Activated T-cell treated with anti-CD3 and anti-CD28 coated beads, Interleukin-2, amount 50 U/mL, for 4 hours (primary cell): ENCODE data around the gene EDRF1. TPM values are rescaled to one million over a fixed set of nuclear protein-coding genes. Genes with fewer than 3 reads are reported as not detected.

Experiments
- ATAC-seq, 2 donors: fragments of 200-7000 bp; cut with Tn5 transposase; one replicate each; pipeline ENCODE4 v1.10.0; 2021
- DNase-seq: peaks from one replicate; pipeline ENCODE4 v3.0.0-alpha.2; 2020
- H3K27me3 Mint-ChIP-seq: one replicate; pipeline ENCODE4 v1.8.0; 2021; ENCODE audit warnings: low read depth, mixed read lengths
- H3K36me3 Mint-ChIP-seq: one replicate; pipeline ENCODE4 v1.8.0; 2022; ENCODE audit warnings: mixed read lengths; ENCODE audit not compliant: insufficient read depth
- H3K4me1 Mint-ChIP-seq: one replicate; pipeline ENCODE4 v1.8.0; 2021; ENCODE audit warnings: low read depth, mixed read lengths
- H3K4me3 Mint-ChIP-seq: one replicate; pipeline ENCODE4 v1.8.0; 2021; ENCODE audit warnings: mild to moderate bottlenecking, moderate library complexity, mixed read lengths
- H3K9me3 Mint-ChIP-seq: one replicate; pipeline ENCODE4 v1.8.0; 2021; ENCODE audit warnings: mixed read lengths
- total RNA-seq, 3 donors: library from RNA; stranded (reverse); gene quantifications; one replicate each; pipeline ENCODE4 v1.2.1, GENCODE V29; 2021

The EDRF1 gene
- total RNA-seq, 3 donors from 2014 or later, result 25.4 to 25.6 (median 25.5) TPM

DNA sequence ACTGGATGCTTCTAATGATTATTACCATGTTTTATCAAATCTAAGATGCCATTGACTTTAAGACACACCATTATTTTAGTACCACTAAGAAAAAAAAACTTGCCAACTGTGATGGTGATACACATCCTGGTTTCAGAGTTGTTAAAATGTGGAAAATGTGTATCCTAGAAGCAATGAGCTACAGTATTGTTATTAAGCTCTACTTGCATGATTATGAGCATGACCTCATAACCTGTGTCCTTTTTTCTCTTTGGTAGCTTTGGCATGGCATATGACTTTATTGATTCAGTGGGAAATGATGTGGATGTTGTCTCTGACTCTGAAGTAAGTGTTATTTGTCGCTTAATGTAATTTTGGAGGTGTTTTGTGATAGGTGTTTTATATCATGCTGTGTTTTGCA lies 3.3 kb downstream of the EDRF1 start:
- H3K4me3 Mint-ChIP-seq, result no peak overlapping the region
- H3K27me3 Mint-ChIP-seq, result no peaks in the 10 kb centered on the region
- ATAC-seq, result no peak
- H3K9me3 Mint-ChIP-seq, result no peaks in the 10 kb centered on the region
- peaks cover 42% of the 10 kb centered on the region for H3K36me3 Mint-ChIP-seq
- peaks cover 35% of the 10 kb centered on the region for H3K4me1 Mint-ChIP-seq
- DNase-seq, result no peak

DNA sequence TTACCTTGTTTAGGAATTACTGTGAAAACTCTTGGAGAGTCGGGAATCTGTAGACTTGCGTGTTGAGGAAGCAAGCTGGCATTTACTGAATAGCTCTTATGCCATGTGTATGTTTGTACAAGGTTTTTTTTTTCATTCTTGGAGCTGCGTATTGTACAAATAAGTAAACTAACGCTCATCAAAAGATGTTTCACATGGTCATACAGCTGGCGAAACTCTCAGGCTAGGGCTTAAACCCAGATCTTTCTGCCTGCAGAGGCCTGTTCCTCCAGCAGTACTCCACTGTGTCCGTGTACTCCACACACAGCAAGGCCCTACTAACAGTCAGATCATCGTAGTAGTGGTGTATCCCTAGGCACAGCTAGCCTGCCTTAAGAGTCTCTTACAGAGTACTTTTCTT lies 7.4 kb downstream of the EDRF1 start:
- no peaks in the 10 kb centered on the region for H3K27me3 Mint-ChIP-seq
- H3K9me3 Mint-ChIP-seq, result no peaks in the 10 kb centered on the region
- H3K4me1 Mint-ChIP-seq, result peaks cover 12% of the 10 kb centered on the region
- peaks cover 61% of the 10 kb centered on the region for H3K36me3 Mint-ChIP-seq
- ATAC-seq, result no peak
- H3K4me3 Mint-ChIP-seq, result no peak overlapping the region
- DNase-seq, result no peak

DNA sequence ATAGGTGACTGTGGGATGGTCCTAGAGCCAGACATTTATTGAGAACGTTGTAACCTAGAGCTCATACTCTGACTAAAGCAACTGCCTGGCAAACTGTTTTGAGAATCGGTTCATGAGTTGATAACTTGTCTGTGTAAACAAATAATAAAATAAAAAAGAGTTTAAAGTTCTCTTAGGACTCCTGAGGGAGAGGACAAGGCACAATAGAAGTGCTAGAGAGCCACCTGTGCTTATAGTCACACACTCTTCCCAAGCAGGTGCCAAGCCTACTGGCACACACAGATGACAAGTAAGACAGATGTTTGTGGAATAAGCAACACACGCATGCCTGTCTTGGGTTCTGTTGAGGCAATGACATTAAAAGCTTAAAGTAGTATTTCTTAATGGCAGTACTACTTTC lies 7.9 kb downstream of the EDRF1 start:
- DNase-seq, result no peak
- Mint-ChIP-seq H3K9me3 (no peaks in the 10 kb centered on the region), H3K27me3 (no peaks in the 10 kb centered on the region), H3K36me3 (peaks cover 65% of the 10 kb centered on the region), H3K4me3 (no peak overlapping the region), H3K4me1 (peaks cover 14% of the 10 kb centered on the region)
- ATAC-seq, result no peak

DNA sequence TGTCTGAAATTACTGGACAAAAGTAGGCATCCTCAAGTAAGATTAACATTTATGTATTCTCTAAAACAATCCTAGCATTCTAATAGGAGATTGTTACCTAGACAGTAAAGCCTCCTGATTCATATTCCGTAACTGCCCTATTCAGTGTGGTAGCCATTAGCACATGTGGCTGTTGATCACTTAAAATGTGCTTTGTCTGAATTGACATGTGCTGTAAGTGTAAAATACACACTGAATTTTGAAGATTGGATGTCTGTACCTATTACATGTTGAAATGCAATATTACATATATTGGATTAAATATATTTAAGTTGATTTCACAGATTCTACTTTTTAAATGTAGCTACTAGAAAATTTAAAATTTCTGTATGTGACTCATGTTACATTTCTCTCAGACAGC lies 14.6 kb downstream of the EDRF1 start:
- H3K9me3 Mint-ChIP-seq, result no peaks in the 10 kb centered on the region
- peaks cover 5% of the 10 kb centered on the region for H3K4me1 Mint-ChIP-seq
- no peak overlapping the region for H3K4me3 Mint-ChIP-seq
- no peaks in the 10 kb centered on the region for H3K27me3 Mint-ChIP-seq
- DNase-seq (no peak), ATAC-seq (no peak)
- peaks cover 71% of the 10 kb centered on the region for H3K36me3 Mint-ChIP-seq

DNA sequence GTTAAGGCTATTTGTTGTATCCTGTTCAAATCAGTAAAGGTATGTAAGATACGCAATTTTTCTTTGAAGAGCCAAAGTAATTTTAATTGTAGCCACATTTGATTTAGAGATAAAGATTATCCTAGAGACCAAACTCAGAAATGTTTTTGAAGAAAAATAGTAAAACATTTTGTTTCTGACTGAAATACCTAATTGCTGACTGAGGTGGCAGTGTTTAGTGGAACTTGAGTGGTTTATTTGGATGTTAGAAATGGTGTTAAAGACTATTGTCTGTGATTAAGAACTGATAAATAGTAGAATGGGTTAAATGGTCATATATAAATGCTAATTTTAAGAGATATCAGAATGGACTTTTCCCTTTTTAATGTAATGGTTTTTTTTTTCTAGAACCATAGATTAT lies 15.3 kb downstream of the EDRF1 start:
- no peak overlapping the region for H3K4me3 Mint-ChIP-seq
- H3K4me1 Mint-ChIP-seq, result peaks cover 5% of the 10 kb centered on the region
- peaks cover 71% of the 10 kb centered on the region for H3K36me3 Mint-ChIP-seq
- ATAC-seq (no peak), DNase-seq (no peak)
- no peaks in the 10 kb centered on the region for H3K9me3 Mint-ChIP-seq
- no peaks in the 10 kb centered on the region for H3K27me3 Mint-ChIP-seq

DNA sequence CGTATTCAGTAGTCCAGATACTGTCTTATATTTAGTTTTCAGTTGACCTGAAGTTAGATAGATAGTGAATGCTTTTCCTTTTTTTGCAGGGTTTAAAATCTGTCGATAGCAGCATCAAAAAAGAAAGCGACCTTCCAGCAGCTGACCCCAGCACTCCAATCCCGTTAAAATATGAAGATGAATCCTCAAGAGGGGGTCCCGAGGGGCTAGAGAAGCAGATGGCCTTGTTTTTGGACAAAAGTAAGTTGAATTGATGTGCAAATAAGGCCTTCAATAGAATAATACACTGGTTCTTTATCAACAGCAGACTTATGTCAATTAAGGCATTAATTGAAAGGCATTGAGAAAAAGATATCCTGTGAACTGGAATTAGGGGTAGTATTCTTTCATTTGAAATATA lies 18.7 kb downstream of the EDRF1 start:
- no peaks in the 10 kb centered on the region for H3K4me1 Mint-ChIP-seq
- no peak overlapping the region for H3K4me3 Mint-ChIP-seq
- H3K27me3 Mint-ChIP-seq, result no peaks in the 10 kb centered on the region
- peaks cover 69% of the 10 kb centered on the region for H3K36me3 Mint-ChIP-seq
- ATAC-seq (no peak), DNase-seq (no peak)
- no peaks in the 10 kb centered on the region for H3K9me3 Mint-ChIP-seq

DNA sequence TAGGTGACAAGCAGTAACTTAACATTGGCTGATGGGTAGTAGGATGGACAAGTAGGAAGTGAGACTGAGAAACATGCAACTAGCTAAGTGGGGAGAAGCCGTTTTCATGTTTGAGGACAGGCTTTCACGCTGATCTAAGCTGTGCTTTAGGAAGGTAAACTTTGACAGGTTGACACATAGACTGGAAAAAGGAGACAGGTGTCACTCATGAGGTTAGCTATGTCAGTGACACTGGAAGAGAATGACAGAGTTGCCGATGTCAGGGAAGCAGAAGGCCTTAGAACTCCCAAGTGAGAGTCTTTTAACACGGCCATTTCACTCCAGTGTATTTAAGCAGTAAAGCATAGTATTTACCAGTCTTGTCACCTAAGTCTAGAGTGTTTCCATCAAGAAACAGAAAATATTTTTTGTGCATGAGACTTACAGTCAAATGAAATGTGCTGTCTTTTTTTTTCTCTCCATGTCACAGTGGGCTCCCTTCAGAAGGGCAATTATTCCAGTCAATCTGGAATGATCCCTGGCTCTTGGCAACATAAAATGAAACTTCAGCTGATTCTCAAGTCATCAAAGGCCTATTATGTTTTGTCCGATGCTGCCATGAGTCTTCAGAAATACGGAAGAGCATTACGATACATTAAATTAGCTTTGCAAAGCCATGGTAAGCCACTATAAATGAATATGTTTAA lies 20.6 kb downstream of the EDRF1 start:
- H3K4me1 Mint-ChIP-seq, result no peaks in the 10 kb centered on the region
- H3K4me3 Mint-ChIP-seq, result no peak overlapping the region
- no peaks in the 10 kb centered on the region for H3K9me3 Mint-ChIP-seq
- DNase-seq, result no peak
- ATAC-seq, result no peak
- peaks cover 78% of the 10 kb centered on the region for H3K36me3 Mint-ChIP-seq
- no peaks in the 10 kb centered on the region for H3K27me3 Mint-ChIP-seq

DNA sequence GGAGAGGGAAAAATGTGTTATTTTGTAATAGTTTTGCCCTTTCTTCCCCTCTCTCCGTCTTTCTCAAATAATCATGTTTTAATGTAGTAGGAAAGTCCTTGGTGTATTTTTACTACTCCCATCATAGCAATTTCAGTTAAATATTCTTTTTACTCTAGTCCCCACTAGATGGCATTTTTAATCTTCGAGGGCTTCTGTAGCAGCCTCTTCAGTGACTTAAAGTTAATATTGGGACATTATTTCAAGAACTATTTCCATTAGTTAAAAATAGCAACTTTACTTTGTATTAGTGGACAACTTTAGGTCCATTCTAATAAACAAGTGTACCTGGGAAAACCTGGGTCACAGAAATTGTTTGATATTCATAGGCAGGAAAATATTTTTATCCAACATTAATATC lies 23.0 kb downstream of the EDRF1 start:
- no peaks in the 10 kb centered on the region for H3K9me3 Mint-ChIP-seq
- H3K36me3 Mint-ChIP-seq, result peaks cover 70% of the 10 kb centered on the region
- no peak overlapping the region for H3K4me3 Mint-ChIP-seq
- ATAC-seq (no peak), DNase-seq (no peak)
- no peaks in the 10 kb centered on the region for H3K27me3 Mint-ChIP-seq
- H3K4me1 Mint-ChIP-seq, result no peaks in the 10 kb centered on the region

DNA sequence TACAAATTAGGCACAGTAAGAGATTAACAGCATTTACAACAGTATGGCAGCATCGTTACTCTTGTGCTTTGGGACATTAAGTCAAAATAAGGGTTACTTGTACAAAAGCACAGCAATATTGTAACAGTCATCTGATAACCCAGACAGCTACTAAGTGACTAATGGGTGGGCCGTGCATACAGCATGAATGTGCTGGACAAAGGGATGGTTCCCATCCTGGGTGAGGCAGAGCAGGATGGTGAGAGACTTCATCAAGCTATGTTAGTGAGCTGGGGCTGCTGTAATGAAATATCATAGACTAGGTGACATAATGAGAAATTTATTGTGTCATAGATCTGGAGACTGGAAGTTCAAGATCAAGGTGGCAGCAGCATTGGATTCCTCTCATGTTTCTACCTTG lies 25.4 kb downstream of the EDRF1 start:
- Mint-ChIP-seq H3K4me1 (no peaks in the 10 kb centered on the region), H3K4me3 (no peak overlapping the region), H3K36me3 (peaks cover 71% of the 10 kb centered on the region), H3K9me3 (no peaks in the 10 kb centered on the region), H3K27me3 (no peaks in the 10 kb centered on the region)
- ATAC-seq (no peak), DNase-seq (no peak)

DNA sequence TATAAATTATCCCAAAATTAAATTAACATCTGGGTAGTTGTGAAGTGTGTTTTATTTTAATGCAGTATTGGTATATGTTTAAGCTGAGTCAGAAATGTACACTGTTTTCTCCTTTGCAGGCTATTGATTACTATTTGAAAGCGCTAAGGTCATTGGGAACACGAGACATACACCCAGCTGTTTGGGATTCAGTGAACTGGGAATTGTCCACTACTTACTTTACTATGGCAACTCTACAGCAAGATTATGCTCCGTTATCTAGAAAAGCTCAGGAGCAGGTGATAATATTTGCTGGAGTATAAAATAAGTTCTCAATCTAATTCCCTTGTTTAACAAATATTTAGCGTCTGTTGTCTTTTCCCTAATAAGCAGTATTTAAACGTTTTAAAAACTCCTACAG lies 27.9 kb downstream of the EDRF1 start:
- Mint-ChIP-seq H3K27me3 (no peaks in the 10 kb centered on the region), H3K4me1 (no peaks in the 10 kb centered on the region), H3K4me3 (no peak overlapping the region), H3K36me3 (peaks cover 64% of the 10 kb centered on the region), H3K9me3 (no peaks in the 10 kb centered on the region)
- no peak for DNase-seq
- ATAC-seq, result no peak

DNA sequence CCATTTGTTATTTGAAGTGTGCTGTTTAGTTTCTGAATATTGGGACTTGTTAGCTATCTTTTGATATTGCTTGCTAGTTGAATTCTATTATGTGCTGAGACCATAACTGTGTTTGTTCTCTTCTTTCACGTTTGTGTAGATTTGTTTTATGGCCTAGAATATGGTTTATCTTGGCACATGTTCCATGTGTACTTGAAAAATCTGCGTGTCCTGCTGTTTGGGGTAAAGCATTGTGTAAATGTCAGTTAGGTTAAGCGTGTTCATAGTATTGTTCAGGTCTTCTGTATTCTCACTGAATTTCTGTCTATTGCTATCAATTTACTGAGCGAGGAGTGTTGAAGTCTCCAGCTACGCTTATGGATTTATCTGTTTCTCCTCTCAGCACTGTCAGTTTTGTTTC lies 36.7 kb downstream of the EDRF1 start:
- H3K36me3 Mint-ChIP-seq, result peaks cover 59% of the 10 kb centered on the region

DNA sequence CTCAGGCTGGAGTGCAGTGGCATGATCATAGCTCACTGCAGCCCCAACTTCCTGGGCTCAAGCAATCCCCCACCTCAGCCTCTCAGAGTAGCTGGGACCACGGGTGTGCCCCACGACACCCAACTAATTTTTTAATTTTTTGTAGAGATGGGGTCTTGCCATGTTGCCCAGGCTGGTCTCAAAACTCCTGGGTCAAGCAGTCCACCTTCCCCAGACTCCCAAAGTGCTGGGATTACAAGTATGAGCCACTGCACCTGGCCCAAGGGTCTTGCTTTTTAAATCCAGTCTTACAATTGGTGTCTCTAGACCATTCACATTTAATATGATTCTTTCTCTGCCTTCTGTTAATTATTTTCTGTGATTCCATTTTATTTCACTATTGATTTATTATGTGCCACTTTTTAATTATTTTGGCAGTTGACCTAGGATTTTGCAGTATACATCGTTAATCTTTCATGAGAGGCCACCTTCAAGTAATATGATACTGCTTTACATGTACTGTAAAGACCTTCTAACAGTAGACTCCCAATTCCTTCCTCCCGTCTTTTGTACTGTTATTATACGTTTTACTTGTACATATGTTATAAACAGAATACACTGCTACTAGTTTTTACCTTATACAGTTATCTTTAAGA lies 37.5 kb downstream of the EDRF1 start:
- no peak overlapping the region for H3K4me3 Mint-ChIP-seq
- peaks cover 65% of the 10 kb centered on the region for H3K36me3 Mint-ChIP-seq
- peaks cover 4% of the 10 kb centered on the region for H3K4me1 Mint-ChIP-seq
- H3K27me3 Mint-ChIP-seq, result no peaks in the 10 kb centered on the region
- DNase-seq (no peak), ATAC-seq (no peak)
- no peaks in the 10 kb centered on the region for H3K9me3 Mint-ChIP-seq

More for the DNA sequence above, 36.7 kb downstream of the EDRF1 start:
- Mint-ChIP-seq H3K4me1 (peaks cover 4% of the 10 kb centered on the region), H3K9me3 (no peaks in the 10 kb centered on the region), H3K4me3 (no peak overlapping the region), H3K27me3 (no peaks in the 10 kb centered on the region)
- no peak for ATAC-seq
- DNase-seq, result no peak

DNA sequence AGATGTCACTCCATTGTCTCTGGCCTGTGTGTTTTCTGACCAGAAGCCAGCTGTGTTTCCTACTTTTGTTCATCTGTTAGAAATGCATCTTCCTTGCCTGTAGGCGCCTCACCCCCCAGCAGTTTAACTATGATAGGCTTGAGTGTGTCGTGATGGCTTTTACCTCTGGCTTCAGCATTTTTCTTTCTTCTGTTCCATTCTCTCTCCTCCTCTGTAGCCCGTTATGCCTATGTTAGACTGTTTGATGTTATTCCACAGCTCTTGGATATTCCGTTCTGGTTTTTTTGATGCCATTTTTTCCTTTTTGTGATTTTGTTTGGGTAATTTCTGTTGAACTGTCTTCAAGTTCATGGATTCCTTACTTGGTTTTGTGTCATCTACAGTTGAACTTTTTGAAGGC lies 38.2 kb downstream of the EDRF1 start:
- Mint-ChIP-seq H3K36me3 (peaks cover 67% of the 10 kb centered on the region), H3K27me3 (no peaks in the 10 kb centered on the region), H3K4me3 (no peak overlapping the region), H3K4me1 (peaks cover 4% of the 10 kb centered on the region), H3K9me3 (no peaks in the 10 kb centered on the region)
- ATAC-seq (no peak), DNase-seq (no peak)

DNA sequence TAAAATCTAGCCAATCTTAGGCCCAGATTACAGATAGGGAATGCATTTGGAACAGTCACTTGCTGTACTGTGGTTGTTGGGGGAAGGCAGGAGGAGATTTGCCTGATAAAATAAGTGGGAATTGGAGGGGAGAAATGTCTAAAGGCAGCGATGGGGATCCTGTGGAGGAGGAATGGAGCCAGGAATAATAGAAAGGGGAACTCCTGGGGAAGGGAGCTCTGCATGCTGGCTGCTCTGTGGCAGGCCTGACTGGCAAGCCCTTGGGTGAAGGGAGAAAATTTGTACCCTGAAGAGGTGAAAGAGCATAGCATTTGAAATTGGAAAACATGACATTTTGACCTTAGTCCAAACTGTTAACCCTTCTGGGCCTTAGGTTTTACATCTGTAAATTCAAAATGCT lies 42.5 kb downstream of the EDRF1 start:
- ATAC-seq, result no peak
- H3K4me1 Mint-ChIP-seq, result no peaks in the 10 kb centered on the region
- H3K27me3 Mint-ChIP-seq, result no peaks in the 10 kb centered on the region
- peaks cover 67% of the 10 kb centered on the region for H3K36me3 Mint-ChIP-seq
- no peak overlapping the region for H3K4me3 Mint-ChIP-seq
- no peaks in the 10 kb centered on the region for H3K9me3 Mint-ChIP-seq
- DNase-seq, result no peak
